Vagina (tissue), 2 donors: ENCODE measurements around the gene TMEM30A.

Experiments
- POLR2AphosphoS5 ChIP-seq, 2 donors: sonication (generic); formaldehyde crosslinking; IDR thresholded peaks; one replicate each; pipeline ENCODE4 v1.9.0; 2017; ENCODE audit warnings: antibody characterized with exemption in 2 of 2, mild to moderate bottlenecking in 2 of 2, low read depth in 1 of 2; ENCODE audit not compliant: insufficient read depth in 1 of 2
- TF ChIP-seq, protein P1 (sequence below), 3 experiments: fragments of 450-650 bp in 2 of 3; fragments of 200-600 bp in 1 of 3; sonication (generic) in 1 of 3; IDR thresholded peaks; one replicate each; pipeline ENCODE4 v1.5.1; 2017 to 2019; ENCODE audit warnings: antibody characterized with exemption in 3 of 3, mild to moderate bottlenecking in 2 of 3, moderate library complexity in 2 of 3

DNA sequence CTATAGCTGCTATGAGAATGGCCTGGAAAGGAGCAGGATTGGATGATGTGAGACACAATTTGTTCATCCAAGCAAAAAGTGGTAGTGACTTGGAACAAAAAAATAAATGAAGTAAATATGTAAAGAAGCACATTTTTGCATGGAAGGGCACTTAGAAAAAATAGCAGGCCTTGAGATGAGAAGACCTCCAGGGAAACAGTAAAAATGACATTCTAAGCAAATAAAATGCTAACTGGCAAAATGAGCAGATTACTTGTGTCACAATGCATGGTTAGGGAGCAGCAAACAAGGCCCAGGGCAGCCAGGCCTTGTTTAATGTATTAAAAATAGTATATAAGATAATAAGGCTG, 21.2 kb downstream of the TMEM30A start:
- TF ChIP-seq POLR2AphosphoS5 (IDR thresholded peaks at IDR 0.05; ENCODE audit: insufficient read depth in 1 of 2, low read depth in 1 of 2): no peak
- TF ChIP-seq, protein P1, sequence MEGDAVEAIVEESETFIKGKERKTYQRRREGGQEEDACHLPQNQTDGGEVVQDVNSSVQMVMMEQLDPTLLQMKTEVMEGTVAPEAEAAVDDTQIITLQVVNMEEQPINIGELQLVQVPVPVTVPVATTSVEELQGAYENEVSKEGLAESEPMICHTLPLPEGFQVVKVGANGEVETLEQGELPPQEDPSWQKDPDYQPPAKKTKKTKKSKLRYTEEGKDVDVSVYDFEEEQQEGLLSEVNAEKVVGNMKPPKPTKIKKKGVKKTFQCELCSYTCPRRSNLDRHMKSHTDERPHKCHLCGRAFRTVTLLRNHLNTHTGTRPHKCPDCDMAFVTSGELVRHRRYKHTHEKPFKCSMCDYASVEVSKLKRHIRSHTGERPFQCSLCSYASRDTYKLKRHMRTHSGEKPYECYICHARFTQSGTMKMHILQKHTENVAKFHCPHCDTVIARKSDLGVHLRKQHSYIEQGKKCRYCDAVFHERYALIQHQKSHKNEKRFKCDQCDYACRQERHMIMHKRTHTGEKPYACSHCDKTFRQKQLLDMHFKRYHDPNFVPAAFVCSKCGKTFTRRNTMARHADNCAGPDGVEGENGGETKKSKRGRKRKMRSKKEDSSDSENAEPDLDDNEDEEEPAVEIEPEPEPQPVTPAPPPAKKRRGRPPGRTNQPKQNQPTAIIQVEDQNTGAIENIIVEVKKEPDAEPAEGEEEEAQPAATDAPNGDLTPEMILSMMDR (IDR thresholded peaks at IDR 0.05): no peak
